Stomach smooth muscle (tissue), 2 donors: ENCODE measurements around the gene MSI2.
A peak's percentile ranks its signal among the peaks of the same experiment; 100 is the strongest.

Experiments
- H3K27ac ChIP-seq: one replicate; pipeline ENCODE4 v1.7.0; 2013; ENCODE audit warnings: mild to moderate bottlenecking, low read length, inconsistent platforms
- H3K27me3 ChIP-seq, 2 donors: one replicate each; pipeline ENCODE4 v1.7.0; 2013; ENCODE audit warnings: low read length in 2 of 2; ENCODE audit not compliant: insufficient read depth in 2 of 2, control insufficient read depth in 1 of 2
- H3K36me3 ChIP-seq, 2 donors: one replicate each; pipeline ENCODE4 v1.7.0; 2013; ENCODE audit warnings: low read length in 2 of 2; ENCODE audit not compliant: control insufficient read depth in 2 of 2, insufficient read depth in 2 of 2
- H3K4me1 ChIP-seq: one replicate; pipeline ENCODE4 v1.7.0; 2013; ENCODE audit warnings: low read length; ENCODE audit not compliant: control insufficient read depth, insufficient read depth
- H3K4me3 ChIP-seq, 2 donors: one replicate each; pipeline ENCODE4 v1.7.0; 2013; ENCODE audit warnings: low read length in 2 of 2
- H3K9ac ChIP-seq, 2 donors: one replicate each; pipeline ENCODE4 v1.7.0; 2013; ENCODE audit warnings: low read length in 2 of 2, mild to moderate bottlenecking in 1 of 2
- H3K9me3 ChIP-seq, 2 donors: one replicate each; pipeline ENCODE4 v1.7.0; 2013; ENCODE audit warnings: low read length in 2 of 2; ENCODE audit not compliant: control insufficient read depth in 2 of 2
- donor health status: healthy.
- donor health status: Pancreatic carcinoma.

MSI2 gene

GRCh38 chr17:57604771-57605674, 348.7 kb downstream of the MSI2 start:
- peaks cover 31% of the 10 kb centered on the region for H3K4me1 ChIP-seq
- no peaks in the 10 kb centered on the region for H3K27me3 ChIP-seq
- no peaks in the 10 kb centered on the region for H3K36me3 ChIP-seq
- H3K9ac ChIP-seq, result peak overlapping the region in 1 of 2 donors; percentile 39
- peak overlapping the region; percentile 66 for H3K27ac ChIP-seq
- peak overlapping the region; percentile 47 to 71 for H3K4me3 ChIP-seq
- no peaks in the 10 kb centered on the region for H3K9me3 ChIP-seq

- peak overlapping the region; percentile 24 to 55 for H3K9ac ChIP-seq
- no peaks in the 10 kb centered on the region for H3K27me3 ChIP-seq
Observed at GRCh38 chr17:57605675-57606105, 349.4 kb downstream of the MSI2 start.

GRCh38 chr17:57606111-57606875, 350.0 kb downstream of the MSI2 start:
- no peaks in the 10 kb centered on the region for H3K36me3 ChIP-seq
- H3K4me3 ChIP-seq, result no peak overlapping the region
- peak overlapping the region; percentile 66 for H3K27ac ChIP-seq
- no peaks in the 10 kb centered on the region for H3K27me3 ChIP-seq
- no peaks in the 10 kb centered on the region for H3K9me3 ChIP-seq
- H3K9ac ChIP-seq, result peak overlapping the region in 1 of 2 donors; percentile 55
- H3K4me1 ChIP-seq, result peaks cover 31% of the 10 kb centered on the region

More at GRCh38 chr17:57605675-57606105, 349.4 kb downstream of the MSI2 start:
- peaks cover 31% of the 10 kb centered on the region for H3K4me1 ChIP-seq
- no peaks in the 10 kb centered on the region for H3K36me3 ChIP-seq
- peak overlapping the region; percentile 47 to 71 for H3K4me3 ChIP-seq
- no peaks in the 10 kb centered on the region for H3K9me3 ChIP-seq
- peak overlapping the region; percentile 66 for H3K27ac ChIP-seq

GRCh38 chr17:57607553-57608120, 351.3 kb downstream of the MSI2 start:
- Histone ChIP-seq H3K9ac (no peak overlapping the region), H3K27me3 (no peaks in the 10 kb centered on the region), H3K9me3 (no peaks in the 10 kb centered on the region), H3K36me3 (no peaks in the 10 kb centered on the region), H3K27ac (no peak overlapping the region), H3K4me1 (peaks cover 31% of the 10 kb centered on the region), H3K4me3 (no peak overlapping the region)

GRCh38 chr17:57608369-57609124, 352.2 kb downstream of the MSI2 start:
- Histone ChIP-seq H3K9me3 (no peaks in the 10 kb centered on the region), H3K27me3 (no peaks in the 10 kb centered on the region), H3K4me3 (no peak overlapping the region), H3K4me1 (peaks cover 29% of the 10 kb centered on the region), H3K9ac (no peak overlapping the region), H3K36me3 (no peaks in the 10 kb centered on the region), H3K27ac (no peak overlapping the region)

- H3K27me3 ChIP-seq, result no peaks in the 10 kb centered on the region
- H3K27ac ChIP-seq, result no peak overlapping the region
- H3K9ac ChIP-seq, result no peak overlapping the region
- no peak overlapping the region for H3K4me3 ChIP-seq
- no peaks in the 10 kb centered on the region for H3K9me3 ChIP-seq
- H3K36me3 ChIP-seq, result no peaks in the 10 kb centered on the region
- peaks cover 22% of the 10 kb centered on the region for H3K4me1 ChIP-seq
Observed at GRCh38 chr17:57609125-57609877, 353.0 kb downstream of the MSI2 start.

- H3K9ac ChIP-seq, result no peak overlapping the region
Observed at GRCh38 chr17:57609878-57610270, 353.6 kb downstream of the MSI2 start.

GRCh38 chr17:57612202-57613071, 356.1 kb downstream of the MSI2 start:
- Histone ChIP-seq H3K36me3 (peaks cover 2 to 4% of the 10 kb centered on the region in 2 donors), H3K9ac (no peak overlapping the region), H3K27me3 (no peaks in the 10 kb centered on the region), H3K4me1 (no peaks in the 10 kb centered on the region), H3K4me3 (no peak overlapping the region), H3K9me3 (no peaks in the 10 kb centered on the region), H3K27ac (no peak overlapping the region)

More at GRCh38 chr17:57609878-57610270, 353.6 kb downstream of the MSI2 start:
- Histone ChIP-seq H3K9me3 (no peaks in the 10 kb centered on the region), H3K4me1 (peaks cover 16% of the 10 kb centered on the region), H3K36me3 (no peaks in the 10 kb centered on the region), H3K27me3 (no peaks in the 10 kb centered on the region), H3K4me3 (no peak overlapping the region), H3K27ac (no peak overlapping the region)

GRCh38 chr17:57614742-57615141, 358.4 kb downstream of the MSI2 start:
- no peaks in the 10 kb centered on the region for H3K27me3 ChIP-seq
- H3K9me3 ChIP-seq, result no peaks in the 10 kb centered on the region
- peaks cover 4% of the 10 kb centered on the region in 2 donors for H3K36me3 ChIP-seq
- H3K27ac ChIP-seq, result no peak overlapping the region
- no peaks in the 10 kb centered on the region for H3K4me1 ChIP-seq
- no peak overlapping the region for H3K4me3 ChIP-seq
- no peak overlapping the region for H3K9ac ChIP-seq
